Sigmoid colon (tissue), 3 donors: ENCODE measurements around the gene NAA38.

ENCODE experiments used
- CTCF ChIP-seq, 4 experiments: fragments of 450-650 bp in 3 of 4; fragments of 200-600 bp in 1 of 4; IDR thresholded peaks; one replicate each; pipeline ENCODE4 v1.5.1; 2016 to 2019; ENCODE audit warnings: antibody characterized with exemption in 4 of 4, mild to moderate bottlenecking in 3 of 4, moderate library complexity in 2 of 4
- POLR2A ChIP-seq, 2 donors: fragments of 450-650 bp; IDR thresholded peaks; one replicate each; pipeline ENCODE4 v1.6.1; 2016; ENCODE audit warnings: antibody characterized with exemption in 2 of 2, mild to moderate bottlenecking in 2 of 2, moderate library complexity in 2 of 2

- TF ChIP-seq POLR2A (IDR thresholded peaks at IDR 0.05) (no peak), CTCF (IDR thresholded peaks at IDR 0.05) (no peak)
These were observed 1.7 kb upstream of the NAA38 start for GRCh38 chr17:7859028-7859427.
